Nephron (organoid): ENCODE data around the gene CCDC9B.

ENCODE experiments used
- H3K27ac Mint-ChIP-seq, 3 experiments: 2 replicates each; pipeline ENCODE4 v1.8.0; 2020; ENCODE audit warnings: mixed read lengths in 3 of 3, mild to moderate bottlenecking in 2 of 3, moderate library complexity in 1 of 3
- H3K27me3 Mint-ChIP-seq: 2 replicates; pipeline ENCODE4 v1.8.0; 2021; ENCODE audit warnings: low read depth, mild to moderate bottlenecking, moderate library complexity, mixed read lengths
- H3K36me3 Mint-ChIP-seq: 2 replicates; pipeline ENCODE4 v1.8.0; 2020; ENCODE audit warnings: low read depth, mixed read lengths
- H3K4me1 Mint-ChIP-seq: 2 replicates; pipeline ENCODE4 v1.8.0; 2020; ENCODE audit warnings: mixed read lengths
- H3K4me3 Mint-ChIP-seq, 3 experiments: 2 replicates each; pipeline ENCODE4 v1.8.0; 2020; ENCODE audit warnings: mild to moderate bottlenecking in 3 of 3, mixed read lengths in 3 of 3, moderate library complexity in 2 of 3
- H3K9me3 Mint-ChIP-seq: 2 replicates; pipeline ENCODE4 v1.8.0; 2020; ENCODE audit warnings: mixed read lengths
- CTCF ChIP-seq, 3 experiments: fragments of 200-600 bp; sonication (generic); IDR thresholded peaks; one replicate each; pipeline ENCODE4 v1.5.0; 2021; ENCODE audit warnings: antibody characterized with exemption in 3 of 3; ENCODE audit not compliant: unreplicated experiment in 3 of 3

Gene CCDC9B

DNA sequence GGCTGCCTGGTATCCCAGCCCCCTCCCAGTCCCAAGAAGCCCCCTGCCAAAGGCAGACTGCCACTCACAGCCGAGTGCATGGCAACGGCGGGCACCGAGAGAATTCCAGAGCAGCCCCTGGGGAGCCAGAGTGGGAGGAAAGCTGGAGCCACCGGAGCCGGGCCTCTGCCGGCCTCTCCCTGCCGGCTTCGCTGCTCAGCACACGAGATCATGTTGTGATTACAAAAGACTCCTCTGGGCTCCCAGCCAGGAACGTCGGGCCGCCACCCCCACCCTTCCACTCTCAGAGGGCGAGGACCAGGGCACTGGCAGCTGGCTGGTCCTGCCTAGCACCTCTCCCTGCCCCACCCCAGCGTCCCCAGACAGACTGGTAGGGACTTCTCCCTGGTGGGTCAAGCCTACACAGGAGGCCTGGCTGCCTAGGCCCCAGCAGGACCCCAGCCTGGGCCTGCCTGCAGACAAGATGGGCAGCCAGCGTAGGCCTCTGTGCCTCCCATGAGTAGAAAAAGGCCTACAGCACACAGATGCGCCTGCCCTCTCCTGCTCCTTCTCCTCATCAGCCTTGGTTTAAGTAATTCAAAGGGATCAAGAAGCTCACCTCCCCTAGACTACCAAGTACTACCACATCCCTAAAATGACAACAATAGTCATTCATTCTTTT lies at the start of gene CCDC9B:
Gene CCDC9B (minus strand): TSS at position 200 of the 661 bp plus-strand sequence. CDS start 120 bp downstream, at position 80.
- H3K27me3 Mint-ChIP-seq = peaks cover under 1% of the 10 kb centered on the region
- H3K36me3 Mint-ChIP-seq = no peaks in the 10 kb centered on the region
- H3K27ac Mint-ChIP-seq = peak within 1 kb of the TSS; percentile 87 to 89 (median 88)
- no peak for TF ChIP-seq CTCF (IDR thresholded peaks at IDR 0.05; ENCODE audit: unreplicated experiment in 3 of 3)
- H3K4me3 Mint-ChIP-seq = peak within 1 kb of the TSS in 2 of 3 experiments; percentile 52 to 58
- H3K9me3 Mint-ChIP-seq = no peaks in the 10 kb centered on the region
- peaks cover 54% of the 10 kb centered on the region for H3K4me1 Mint-ChIP-seq

DNA sequence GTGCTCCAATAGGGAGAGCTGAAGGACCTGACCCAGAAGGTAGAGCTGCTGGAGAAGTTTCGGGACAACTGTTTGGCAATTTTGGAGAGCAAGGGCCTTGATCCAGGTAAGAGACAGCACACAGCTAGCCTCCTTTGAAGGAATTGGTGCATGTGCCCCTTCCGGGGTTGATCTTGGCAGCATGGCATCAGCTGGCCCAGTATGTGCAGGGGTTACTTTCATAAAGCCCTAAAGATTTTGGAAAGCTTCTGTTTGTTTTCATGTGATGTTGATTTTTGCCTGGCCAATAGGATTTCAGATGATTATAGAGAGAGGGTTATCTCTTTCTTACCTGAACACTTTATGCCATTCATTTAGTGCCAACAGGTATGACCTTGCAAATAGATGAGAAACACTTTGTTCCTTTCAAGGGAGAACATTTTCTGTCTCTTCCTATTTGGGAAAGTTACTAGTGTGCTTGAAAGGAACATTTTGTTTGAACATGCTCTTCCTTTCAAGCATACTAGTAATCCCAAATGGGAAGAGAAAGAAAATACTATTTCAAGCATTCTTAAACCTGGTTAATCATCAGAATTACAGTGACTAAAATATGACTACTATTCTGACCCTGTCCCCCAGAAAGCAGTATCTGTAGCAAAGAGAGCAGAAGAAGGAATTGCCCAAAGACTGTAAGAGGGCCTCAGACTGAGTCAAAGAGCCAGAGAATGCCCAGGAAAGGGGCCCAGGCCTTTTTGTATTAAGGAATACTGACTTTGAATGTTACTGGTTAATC lies 49.3 kb upstream of the CCDC9B start:
- Mint-ChIP-seq H3K27ac (no peak overlapping the region), H3K4me1 (peaks cover under 1% of the 10 kb centered on the region), H3K9me3 (no peaks in the 10 kb centered on the region), H3K4me3 (no peak overlapping the region), H3K36me3 (peaks cover 77% of the 10 kb centered on the region), H3K27me3 (no peaks in the 10 kb centered on the region)
- no peak for TF ChIP-seq CTCF (IDR thresholded peaks at IDR 0.05; ENCODE audit: unreplicated experiment in 3 of 3)

GRCh38 chr15:40388941-40389823 lies 48.4 kb upstream of the CCDC9B start:
- H3K36me3 Mint-ChIP-seq = peaks cover 77% of the 10 kb centered on the region
- H3K27ac Mint-ChIP-seq = no peak overlapping the region
- H3K27me3 Mint-ChIP-seq = no peaks in the 10 kb centered on the region
- no peak for TF ChIP-seq CTCF (IDR thresholded peaks at IDR 0.05; ENCODE audit: unreplicated experiment in 3 of 3)
- no peaks in the 10 kb centered on the region for H3K9me3 Mint-ChIP-seq
- H3K4me3 Mint-ChIP-seq = no peak overlapping the region
- peaks cover 9% of the 10 kb centered on the region for H3K4me1 Mint-ChIP-seq

DNA sequence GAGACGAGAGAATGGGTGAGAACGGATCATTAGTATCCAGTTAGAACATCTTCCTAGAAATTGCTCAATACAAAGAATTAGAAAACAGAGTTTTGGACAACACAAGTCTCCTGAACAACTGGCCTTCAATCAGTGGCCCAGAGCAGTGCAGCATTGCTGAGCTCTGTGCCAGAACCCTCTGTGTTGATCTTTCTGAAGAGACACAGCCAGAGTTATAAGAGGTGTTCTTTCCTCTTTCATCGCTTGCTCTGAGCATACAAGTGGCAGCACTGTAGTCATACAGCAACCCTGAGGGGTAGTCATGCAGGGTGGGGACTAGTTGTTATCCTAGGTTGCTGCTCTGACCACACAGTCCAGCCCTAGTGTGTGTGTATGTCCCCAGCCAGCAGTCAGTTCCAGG lies 45.7 kb upstream of the CCDC9B start:
- Mint-ChIP-seq H3K4me1 (peaks cover 25% of the 10 kb centered on the region), H3K36me3 (peaks cover 59% of the 10 kb centered on the region), H3K27ac (no peak overlapping the region), H3K4me3 (no peak overlapping the region), H3K9me3 (no peaks in the 10 kb centered on the region), H3K27me3 (no peaks in the 10 kb centered on the region)
- TF ChIP-seq CTCF (IDR thresholded peaks at IDR 0.05; ENCODE audit: unreplicated experiment in 3 of 3) = no peak

- Mint-ChIP-seq H3K9me3 (no peaks in the 10 kb centered on the region), H3K36me3 (peaks cover 29% of the 10 kb centered on the region), H3K4me1 (peaks cover 32% of the 10 kb centered on the region), H3K4me3 (peak within 1 kb of the TSS; percentile 97 to 100 (median 99)), H3K27me3 (no peaks in the 10 kb centered on the region), H3K27ac (peak within 1 kb of the TSS; percentile 56 to 91 (median 73))
- TF ChIP-seq CTCF (IDR thresholded peaks at IDR 0.05; ENCODE audit: unreplicated experiment in 3 of 3) = no peak
These were observed 42.1 kb upstream of the CCDC9B start, which contains the start of gene KNSTRN for GRCh38 chr15:40382580-40383456. TSS of gene KNSTRN (plus strand) at chr15:40382721. CDS start at chr15:40382836, 115 bp downstream.
